ENCODE measurements around the gene SSNA1. TPM values are rescaled to one million over a fixed set of nuclear protein-coding genes. Genes with fewer than 3 reads are reported as not detected.

Gene SSNA1
- total and polyA plus RNA-seq, 5 donors from 2014 or later, result 54.3 to 150 (median 124) TPM

DNA sequence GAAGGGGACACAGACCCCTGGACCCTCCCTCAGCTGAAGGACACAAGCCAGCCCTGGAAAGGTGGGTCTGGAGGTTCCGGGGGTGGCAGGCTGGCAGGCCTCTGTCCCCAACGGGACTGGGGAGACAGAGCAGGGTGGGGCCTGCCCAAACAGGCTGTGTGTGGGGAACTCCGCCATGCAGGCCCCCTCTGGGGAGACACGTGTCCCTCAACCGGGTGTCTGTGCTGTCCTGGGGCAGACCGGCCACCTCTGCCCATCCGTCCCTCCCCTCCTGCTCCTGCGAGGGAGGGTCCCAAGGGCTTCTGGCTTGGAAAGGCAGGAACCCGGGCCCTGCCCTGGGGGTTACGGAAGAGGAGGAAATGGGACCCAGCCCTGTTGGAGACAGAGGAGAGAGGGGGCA is 43.6 kb downstream of the SSNA1 start:
- peaks cover 21% of the 10 kb centered on the region for H3K4me1 ChIP-seq (ENCODE audit: control insufficient read depth, insufficient read depth, low read length, poor library complexity, severe bottlenecking)
- peaks cover 5% of the 10 kb centered on the region for H3K27me3 Mint-ChIP-seq

DNA sequence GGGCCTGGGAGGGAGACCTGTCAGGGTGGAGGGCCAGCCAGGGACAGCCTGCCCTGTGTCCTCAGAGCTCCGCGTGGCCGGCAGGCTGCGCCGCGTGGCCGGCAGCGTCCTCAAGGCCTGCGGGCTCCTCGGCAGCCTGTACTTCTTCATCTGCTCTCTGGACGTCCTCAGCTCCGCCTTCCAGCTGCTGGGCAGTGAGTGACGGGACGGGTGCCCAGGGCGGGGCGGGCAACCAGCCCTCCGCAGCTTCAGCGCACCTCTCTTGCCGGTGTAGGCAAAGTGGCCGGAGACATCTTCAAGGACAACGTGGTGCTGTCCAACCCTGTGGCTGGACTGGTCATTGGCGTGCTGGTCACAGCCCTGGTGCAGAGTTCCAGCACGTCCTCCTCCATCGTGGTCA is 44.0 kb downstream of the SSNA1 start:
- no peaks in the 10 kb centered on the region for H3K9me3 ChIP-seq (ENCODE audit: control insufficient read depth in 2 of 2, low read length in 2 of 2)
- Mint-ChIP-seq H3K4me1 (peaks cover 0 to 10% (median 3%) of the 10 kb centered on the region in 4 donors), H3K36me3 (no peaks in the 10 kb centered on the region), H3K4me3 (no peak overlapping the region), H3K27me3 (peaks cover 3% of the 10 kb centered on the region), H3K27ac (no peak overlapping the region), H3K9me3 (no peaks in the 10 kb centered on the region)
- H3K27ac ChIP-seq (ENCODE audit: insufficient read depth, low read length, poor library complexity, severe bottlenecking), result no peak overlapping the region
- H3K27me3 ChIP-seq (ENCODE audit: control insufficient read depth, insufficient read depth, low read length), result no peaks in the 10 kb centered on the region
- peaks cover 22% of the 10 kb centered on the region for H3K4me1 ChIP-seq (ENCODE audit: control insufficient read depth, insufficient read depth, low read length, poor library complexity, severe bottlenecking)
- DNase-seq, result no peak
- no peaks in the 10 kb centered on the region for H3K36me3 ChIP-seq (ENCODE audit: control insufficient read depth, insufficient read depth, low read length)
- no peak for ATAC-seq (ENCODE audit: low read depth in 2 of 2)
- no peak overlapping the region for H3K4me3 ChIP-seq (ENCODE audit: low read depth, low read length)

More for the DNA sequence above, 43.6 kb downstream of the SSNA1 start:
- no peaks in the 10 kb centered on the region for H3K27me3 ChIP-seq (ENCODE audit: control insufficient read depth, insufficient read depth, low read length)
- DNase-seq (no peak), ATAC-seq (ENCODE audit: low read depth in 2 of 2) (no peak)
- no peaks in the 10 kb centered on the region for H3K36me3 ChIP-seq (ENCODE audit: control insufficient read depth, insufficient read depth, low read length)
- Mint-ChIP-seq H3K4me1 (peaks cover 0 to 9% (median 4%) of the 10 kb centered on the region in 4 donors), H3K36me3 (no peaks in the 10 kb centered on the region), H3K27ac (no peak overlapping the region), H3K4me3 (no peak overlapping the region), H3K9me3 (no peaks in the 10 kb centered on the region)
- no peaks in the 10 kb centered on the region for H3K9me3 ChIP-seq (ENCODE audit: control insufficient read depth in 2 of 2, low read length in 2 of 2)
- no peak overlapping the region for H3K4me3 ChIP-seq (ENCODE audit: low read depth, low read length)
- no peak overlapping the region for H3K27ac ChIP-seq (ENCODE audit: insufficient read depth, low read length, poor library complexity, severe bottlenecking)

DNA sequence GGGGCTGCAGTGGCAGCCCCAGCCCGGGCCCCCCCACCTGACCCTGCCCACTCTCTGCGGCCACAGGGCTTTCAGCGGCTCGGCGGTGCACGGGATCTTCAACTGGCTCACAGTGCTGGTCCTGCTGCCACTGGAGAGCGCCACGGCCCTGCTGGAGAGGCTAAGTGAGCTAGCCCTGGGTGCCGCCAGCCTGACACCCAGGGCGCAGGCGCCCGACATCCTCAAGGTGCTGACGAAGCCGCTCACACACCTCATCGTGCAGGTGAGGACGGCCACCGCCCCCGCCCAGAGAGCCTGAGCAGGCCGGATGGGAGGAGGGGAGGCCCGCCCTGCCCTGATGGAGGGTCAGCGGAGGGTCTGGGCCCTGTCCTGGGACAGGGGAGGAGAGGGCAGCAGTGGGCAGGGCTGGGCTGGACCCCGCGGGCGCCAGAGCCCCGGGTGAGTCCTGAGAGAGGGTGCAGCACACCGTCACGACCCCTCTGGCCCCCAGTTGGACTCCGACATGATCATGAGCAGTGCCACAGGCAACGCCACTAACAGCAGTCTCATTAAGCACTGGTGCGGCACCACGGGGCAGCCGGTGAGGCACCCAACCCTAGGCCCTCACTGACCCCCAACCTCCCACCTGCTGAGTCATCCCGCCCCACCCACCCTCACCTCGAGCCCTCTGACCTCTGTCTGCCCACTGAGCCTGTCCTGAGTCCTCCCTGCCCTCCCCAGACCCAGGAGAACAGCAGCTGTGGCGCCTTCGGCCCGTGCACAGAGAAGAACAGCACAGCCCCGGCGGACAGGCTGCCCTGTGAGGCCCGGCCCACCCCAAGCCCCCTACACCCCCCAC is 44.9 kb downstream of the SSNA1 start:
- Mint-ChIP-seq H3K9me3 (no peaks in the 10 kb centered on the region), H3K27me3 (no peaks in the 10 kb centered on the region), H3K4me3 (no peak overlapping the region), H3K4me1 (peaks cover 0 to 10% (median 0%) of the 10 kb centered on the region in 4 donors), H3K27ac (no peak overlapping the region), H3K36me3 (no peaks in the 10 kb centered on the region)
- H3K27ac ChIP-seq (ENCODE audit: insufficient read depth, low read length, poor library complexity, severe bottlenecking), result no peak overlapping the region
- H3K9me3 ChIP-seq (ENCODE audit: control insufficient read depth in 2 of 2, low read length in 2 of 2), result no peaks in the 10 kb centered on the region
- no peaks in the 10 kb centered on the region for H3K27me3 ChIP-seq (ENCODE audit: control insufficient read depth, insufficient read depth, low read length)
- DNase-seq (no peak), ATAC-seq (ENCODE audit: low read depth in 2 of 2) (no peak)
- H3K4me1 ChIP-seq (ENCODE audit: control insufficient read depth, insufficient read depth, low read length, poor library complexity, severe bottlenecking), result peaks cover 25% of the 10 kb centered on the region
- no peaks in the 10 kb centered on the region for H3K36me3 ChIP-seq (ENCODE audit: control insufficient read depth, insufficient read depth, low read length)
- H3K4me3 ChIP-seq (ENCODE audit: low read depth, low read length), result no peak overlapping the region

DNA sequence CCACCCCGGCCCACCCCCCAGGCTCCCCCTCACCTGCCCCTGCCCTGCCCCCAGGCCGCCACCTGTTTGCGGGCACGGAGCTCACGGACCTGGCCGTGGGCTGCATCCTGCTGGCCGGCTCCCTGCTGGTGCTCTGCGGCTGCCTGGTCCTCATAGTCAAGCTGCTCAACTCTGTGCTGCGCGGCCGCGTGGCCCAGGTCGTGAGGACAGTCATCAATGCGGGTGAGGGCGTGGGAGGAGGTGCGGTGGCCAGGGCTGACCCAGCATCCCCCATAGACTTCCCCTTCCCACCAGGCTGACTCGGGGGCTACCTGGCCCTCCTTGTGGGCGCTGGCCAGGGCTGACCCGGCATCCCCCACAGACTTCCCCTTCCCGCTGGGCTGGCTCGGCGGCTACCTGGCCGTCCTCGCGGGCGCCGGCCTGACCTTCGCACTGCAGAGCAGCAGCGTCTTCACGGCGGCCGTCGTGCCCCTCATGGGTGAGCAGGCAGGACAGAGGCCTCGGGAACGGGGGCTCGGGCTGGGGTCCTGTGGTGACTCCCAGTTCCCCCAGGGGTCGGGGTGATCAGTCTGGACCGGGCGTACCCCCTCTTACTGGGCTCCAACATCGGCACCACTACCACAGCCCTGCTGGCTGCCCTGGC is 45.7 kb downstream of the SSNA1 start:
- DNase-seq, result no peak
- H3K27me3 ChIP-seq (ENCODE audit: control insufficient read depth, insufficient read depth, low read length), result no peaks in the 10 kb centered on the region
- Mint-ChIP-seq H3K27ac (no peak overlapping the region), H3K36me3 (no peaks in the 10 kb centered on the region), H3K4me3 (no peak overlapping the region), H3K4me1 (peaks cover 0 to 16% (median 0%) of the 10 kb centered on the region in 4 donors), H3K27me3 (no peaks in the 10 kb centered on the region), H3K9me3 (no peaks in the 10 kb centered on the region)
- no peak overlapping the region for H3K4me3 ChIP-seq (ENCODE audit: low read depth, low read length)
- no peaks in the 10 kb centered on the region for H3K9me3 ChIP-seq (ENCODE audit: control insufficient read depth in 2 of 2, low read length in 2 of 2)
- H3K27ac ChIP-seq (ENCODE audit: insufficient read depth, low read length, poor library complexity, severe bottlenecking), result no peak overlapping the region
- H3K4me1 ChIP-seq (ENCODE audit: control insufficient read depth, insufficient read depth, low read length, poor library complexity, severe bottlenecking), result peaks cover 33% of the 10 kb centered on the region
- H3K36me3 ChIP-seq (ENCODE audit: control insufficient read depth, insufficient read depth, low read length), result no peaks in the 10 kb centered on the region
- no peak for ATAC-seq (ENCODE audit: low read depth in 2 of 2)

DNA sequence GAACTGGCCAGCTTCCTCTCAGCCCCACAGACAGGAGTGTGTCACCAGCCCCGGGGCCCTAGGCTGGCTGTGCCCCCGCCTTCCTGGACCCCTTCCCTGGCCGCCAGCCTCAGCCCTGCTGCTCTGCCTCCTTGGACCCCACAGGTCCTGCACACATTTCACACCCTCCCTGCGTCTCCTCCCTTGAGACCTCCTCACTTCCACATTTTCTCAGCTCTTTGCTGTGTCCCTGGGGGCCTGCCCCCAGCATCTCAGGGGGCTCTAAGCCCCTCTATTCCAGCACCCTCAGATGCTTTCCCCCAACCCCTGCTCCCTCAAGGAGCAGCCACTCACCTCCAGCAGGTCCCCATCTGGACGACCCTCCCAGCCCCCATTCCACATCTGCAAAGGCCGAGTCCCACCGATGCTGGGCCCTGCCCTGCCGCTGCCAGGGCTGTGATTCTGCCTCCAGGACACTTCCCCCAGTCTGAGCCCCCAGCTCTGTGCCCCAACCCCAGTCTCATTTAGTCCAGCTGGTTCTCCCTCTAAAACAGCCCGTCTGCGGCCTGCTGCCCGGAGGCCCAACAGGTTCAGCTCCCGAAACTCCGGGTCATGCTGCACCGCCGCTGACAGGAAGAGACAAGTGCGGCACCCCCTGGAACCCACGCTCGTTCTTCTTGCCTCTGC is 46.4 kb downstream of the SSNA1 start:
- no peaks in the 10 kb centered on the region for H3K27me3 ChIP-seq (ENCODE audit: control insufficient read depth, insufficient read depth, low read length)
- no peaks in the 10 kb centered on the region for H3K9me3 Mint-ChIP-seq
- no peaks in the 10 kb centered on the region for H3K36me3 Mint-ChIP-seq
- ATAC-seq (ENCODE audit: low read depth in 2 of 2) (no peak), DNase-seq (no peak)
- H3K27ac Mint-ChIP-seq, result no peak overlapping the region
- H3K36me3 ChIP-seq (ENCODE audit: control insufficient read depth, insufficient read depth, low read length), result no peaks in the 10 kb centered on the region
- H3K9me3 ChIP-seq (ENCODE audit: control insufficient read depth in 2 of 2, low read length in 2 of 2), result no peaks in the 10 kb centered on the region
- H3K4me1 Mint-ChIP-seq, result peaks cover 0 to 21% (median 3%) of the 10 kb centered on the region in 4 donors
- H3K27ac ChIP-seq (ENCODE audit: insufficient read depth, low read length, poor library complexity, severe bottlenecking), result no peak overlapping the region
- H3K4me3 Mint-ChIP-seq, result no peak overlapping the region
- H3K4me3 ChIP-seq (ENCODE audit: low read depth, low read length), result no peak overlapping the region
- H3K27me3 Mint-ChIP-seq, result no peaks in the 10 kb centered on the region
- H3K4me1 ChIP-seq (ENCODE audit: control insufficient read depth, insufficient read depth, low read length, poor library complexity, severe bottlenecking), result peaks cover 39% of the 10 kb centered on the region

DNA sequence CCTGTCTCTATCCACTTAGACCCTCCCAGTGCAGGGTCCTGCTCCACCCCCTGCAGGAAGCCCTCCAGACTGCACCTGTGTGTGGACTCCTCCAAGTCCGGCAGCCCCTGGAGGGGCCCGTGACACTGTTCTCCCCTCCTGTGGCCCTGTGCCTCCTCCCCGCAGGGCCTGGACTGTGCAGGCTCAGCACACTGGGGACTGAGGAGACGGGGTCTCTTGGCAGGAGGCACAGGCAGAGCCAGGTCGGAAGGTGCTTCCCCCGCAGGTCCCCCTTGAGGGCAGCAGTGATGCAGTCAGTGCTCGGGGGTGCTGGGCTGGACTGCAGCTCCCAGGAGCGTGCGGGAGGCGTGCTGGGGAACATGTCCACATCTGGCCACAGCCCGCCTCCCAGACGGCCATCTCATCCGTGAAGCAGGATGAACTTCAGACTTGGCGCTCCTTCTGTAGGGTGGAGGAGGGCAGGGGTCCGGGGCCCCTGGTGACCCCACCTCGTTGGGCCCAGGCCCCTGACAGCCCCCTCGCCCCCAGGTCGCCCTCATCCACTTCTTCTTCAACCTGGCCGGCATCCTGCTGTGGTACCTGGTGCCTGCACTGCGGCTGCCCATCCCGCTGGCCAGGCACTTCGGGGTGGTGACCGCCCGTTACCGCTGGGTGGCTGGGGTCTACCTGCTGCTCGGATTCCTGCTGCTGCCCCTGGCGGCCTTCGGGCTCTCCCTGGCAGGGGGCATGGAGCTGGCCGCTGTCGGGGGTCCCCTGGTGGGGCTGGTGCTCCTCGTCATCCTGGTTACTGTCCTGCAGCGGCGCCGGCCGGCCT is 47.2 kb downstream of the SSNA1 start:
- ATAC-seq (ENCODE audit: low read depth in 2 of 2) (no peak), DNase-seq (no peak)
- H3K36me3 ChIP-seq (ENCODE audit: control insufficient read depth, insufficient read depth, low read length), result no peaks in the 10 kb centered on the region
- Mint-ChIP-seq H3K9me3 (no peaks in the 10 kb centered on the region), H3K36me3 (no peaks in the 10 kb centered on the region), H3K4me1 (peaks cover 0 to 22% (median 4%) of the 10 kb centered on the region in 4 donors), H3K27me3 (no peaks in the 10 kb centered on the region), H3K4me3 (peak overlapping the region in 1 of 4 donors; percentile 65), H3K27ac (no peak overlapping the region)
- H3K4me1 ChIP-seq (ENCODE audit: control insufficient read depth, insufficient read depth, low read length, poor library complexity, severe bottlenecking), result peaks cover 45% of the 10 kb centered on the region
- no peak overlapping the region for H3K4me3 ChIP-seq (ENCODE audit: low read depth, low read length)
- H3K9me3 ChIP-seq (ENCODE audit: control insufficient read depth in 2 of 2, low read length in 2 of 2), result no peaks in the 10 kb centered on the region
- H3K27ac ChIP-seq (ENCODE audit: insufficient read depth, low read length, poor library complexity, severe bottlenecking), result no peak overlapping the region
- H3K27me3 ChIP-seq (ENCODE audit: control insufficient read depth, insufficient read depth, low read length), result no peaks in the 10 kb centered on the region

DNA sequence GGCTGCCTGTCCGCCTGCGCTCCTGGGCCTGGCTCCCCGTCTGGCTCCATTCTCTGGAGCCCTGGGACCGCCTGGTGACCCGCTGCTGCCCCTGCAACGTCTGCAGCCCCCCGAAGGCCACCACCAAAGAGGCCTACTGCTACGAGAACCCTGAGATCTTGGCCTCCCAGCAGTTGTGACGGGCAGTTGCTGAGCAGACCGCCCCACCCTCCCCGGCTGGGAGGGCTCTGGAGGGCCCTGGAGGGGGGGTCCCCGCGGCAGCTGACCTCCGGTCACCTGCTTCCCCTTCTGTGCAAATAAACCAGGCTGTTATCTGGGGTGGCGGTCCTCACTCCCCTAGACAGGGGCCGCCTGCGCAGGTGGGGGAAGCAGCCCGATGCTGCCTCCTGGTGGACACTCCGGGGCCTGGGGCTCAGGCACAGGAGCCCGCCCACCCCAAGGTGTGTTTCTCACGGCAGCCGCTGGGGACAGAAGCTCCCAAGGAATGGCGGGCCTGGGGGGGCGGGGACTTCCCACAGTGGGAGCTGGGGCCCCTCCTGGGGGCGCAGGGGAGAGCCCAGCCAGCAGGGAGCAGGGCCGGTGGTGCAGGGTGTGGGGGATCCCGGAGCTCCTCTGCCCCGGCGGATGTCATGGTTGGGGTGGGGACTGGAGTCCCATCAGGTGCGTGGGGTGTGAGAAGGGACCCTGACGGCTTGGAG is 47.9 kb downstream of the SSNA1 start:
- Mint-ChIP-seq H3K9me3 (no peaks in the 10 kb centered on the region), H3K4me3 (peak overlapping the region in 2 of 4 donors; percentile 25 to 46), H3K4me1 (peaks cover 0 to 26% (median 7%) of the 10 kb centered on the region in 4 donors), H3K27ac (no peak overlapping the region), H3K36me3 (no peaks in the 10 kb centered on the region), H3K27me3 (peaks cover 6% of the 10 kb centered on the region)
- Histone ChIP-seq H3K4me1 (ENCODE audit: control insufficient read depth, insufficient read depth, low read length, poor library complexity, severe bottlenecking) (peaks cover 45% of the 10 kb centered on the region), H3K27ac (ENCODE audit: insufficient read depth, low read length, poor library complexity, severe bottlenecking) (no peak overlapping the region), H3K4me3 (ENCODE audit: low read depth, low read length) (no peak overlapping the region), H3K9me3 (ENCODE audit: control insufficient read depth in 2 of 2, low read length in 2 of 2) (no peaks in the 10 kb centered on the region), H3K27me3 (ENCODE audit: control insufficient read depth, insufficient read depth, low read length) (no peaks in the 10 kb centered on the region), H3K36me3 (ENCODE audit: control insufficient read depth, insufficient read depth, low read length) (no peaks in the 10 kb centered on the region)
- DNase-seq (peak; percentile 83 to 87 (median 86)), ATAC-seq (ENCODE audit: low read depth in 2 of 2) (peak; percentile 29 to 33)

Measured in CD4-positive, CD25-positive, alpha-beta regulatory T cell (primary cell).